A673 (cell line): ENCODE measurements around the gene HSPA6. TPM values are rescaled to one million over a fixed set of nuclear protein-coding genes. Genes with fewer than 3 reads are reported as not detected.
A peak's percentile ranks its signal among the peaks of the same experiment; 100 is the strongest.
"Not testable (repeated sequence)": the region's sequence is repeated elsewhere in the genome, so short reads cannot be mapped to it uniquely, and the experiment has no call there.

ENCODE experiments used
- Bru-seq: library from RNA; stranded (reverse); fragments of 400-500 nt; gene quantifications from one replicate; lab custom pipeline; 2021; lab: Mats Ljungman, UMichigan
- BruChase-seq, 2 experiments: library from RNA; stranded (reverse); fragments of 400-500 nt; gene quantifications; one replicate each; lab custom pipeline; 2021; lab: Mats Ljungman, UMichigan
- BruUV-seq: library from RNA; stranded (reverse); fragments of 400-500 nt; replicated peaks from 2 replicates; lab custom pipeline; 2021; lab: Mats Ljungman, UMichigan
- CTCF ChIA-PET: fragments of 300-600 bp; sonication (Branson Sonifier 250); formaldehyde crosslinking; loops from one replicate; lab custom pipeline; 2022; ENCODE audit warnings: antibody characterized with exemption; lab: Charles Lee
- POLR2A ChIA-PET: fragments of 300-600 bp; sonication (Branson Sonifier 250); formaldehyde crosslinking; loops from one replicate; lab custom pipeline; 2022; ENCODE audit warnings: antibody characterized with exemption; ENCODE audit not compliant: low non-redundant PET; lab: Charles Lee
- DNase-seq: peaks from one replicate; pipeline ENCODE4 v3.0.0-alpha.2; 2015; ENCODE audit warnings: low spot score
- H3K27ac ChIP-seq: fragments of 200-600 bp; sonication (generic); 2 replicates; pipeline ENCODE4 v1.5.1; 2016; ENCODE audit warnings: mixed run types, low read depth, mild to moderate bottlenecking, mixed read lengths, antibody characterized with exemption, low read length; ENCODE audit not compliant: poor library complexity, severe bottlenecking
- H3K27me3 ChIP-seq: fragments of 200-600 bp; sonication (generic); replicated peaks from 2 replicates; pipeline ENCODE4 v1.6.1; 2017; ENCODE audit warnings: mixed run types, low read depth, mild to moderate bottlenecking, mixed read lengths, antibody characterized with exemption, low read length; ENCODE audit not compliant: insufficient read depth, poor library complexity
- H3K36me3 ChIP-seq: fragments of 200-600 bp; sonication (generic); 2 replicates; pipeline ENCODE4 v1.6.1; 2016; ENCODE audit warnings: mixed run types, mild to moderate bottlenecking, mixed read lengths, antibody characterized with exemption, low read length; ENCODE audit not compliant: insufficient read depth, poor library complexity, severe bottlenecking
- H3K4me1 ChIP-seq: fragments of 200-600 bp; sonication (generic); 2 replicates; pipeline ENCODE4 v1.6.1; 2017; ENCODE audit warnings: mixed run types, mild to moderate bottlenecking, mixed read lengths, antibody characterized with exemption, low read length; ENCODE audit not compliant: insufficient read depth, poor library complexity, severe bottlenecking
- H3K4me3 ChIP-seq: fragments of 200-600 bp; sonication (generic); 2 replicates; pipeline ENCODE4 v1.5.1; 2016; ENCODE audit warnings: low read depth, mixed run types, mild to moderate bottlenecking, mixed read lengths, low read length; ENCODE audit not compliant: poor library complexity, severe bottlenecking
- H3K9me3 ChIP-seq: fragments of 200-600 bp; sonication (generic); 2 replicates; pipeline ENCODE4 v1.6.1; 2016; ENCODE audit warnings: mixed run types, low read depth, mild to moderate bottlenecking, mixed read lengths, antibody characterized with exemption, low read length; ENCODE audit not compliant: poor library complexity, severe bottlenecking
- EZH2 ChIP-seq: fragments of 200-600 bp; sonication (generic); IDR thresholded peaks from 2 replicates; pipeline ENCODE4 v1.6.1; 2017; ENCODE audit warnings: borderline replicate concordance, low read depth, mild to moderate bottlenecking, mixed read lengths, antibody characterized with exemption, low read length; ENCODE audit not compliant: poor library complexity, severe bottlenecking
- intact Hi-C: fragments of 100-400 bp; cut with micrococcal nuclease; formaldehyde crosslinking; loops from one replicate; pipeline ENCODE4 v1.10.0; 2022; ENCODE audit not compliant: unreplicated experiment
- long read RNA-seq: library from polyadenylated mRNA; stranded (forward); transcript quantifications from one replicate; pipeline ENCODE4 v2.0.0, GENCODE V29; 2022
- total RNA-seq: library from RNA; stranded (reverse); gene quantifications from 2 replicates; pipeline ENCODE4 v1.2.3, GENCODE V29; 2021
- TF ChIP-seq, protein P1 (sequence below): fragments of 300-800, 200-600 bp; sonication (generic); conservative IDR thresholded peaks from 2 replicates; pipeline ENCODE4 v1.5.1; 2017; ENCODE audit warnings: low read depth, mild to moderate bottlenecking, antibody characterized with exemption, low read length, moderate library complexity, mixed read lengths

The HSPA6 gene
- total RNA-seq (0.28 and 0.37 TPM in 2 replicates), Bru-seq, nascent RNA (not detected), BruChase-seq, experiment 1, labeled RNA remaining after a 2-hour chase (not detected), BruChase-seq, experiment 2, labeled RNA remaining after a 6-hour chase (not detected)
- long read RNA-seq: 0 reads

DNA sequence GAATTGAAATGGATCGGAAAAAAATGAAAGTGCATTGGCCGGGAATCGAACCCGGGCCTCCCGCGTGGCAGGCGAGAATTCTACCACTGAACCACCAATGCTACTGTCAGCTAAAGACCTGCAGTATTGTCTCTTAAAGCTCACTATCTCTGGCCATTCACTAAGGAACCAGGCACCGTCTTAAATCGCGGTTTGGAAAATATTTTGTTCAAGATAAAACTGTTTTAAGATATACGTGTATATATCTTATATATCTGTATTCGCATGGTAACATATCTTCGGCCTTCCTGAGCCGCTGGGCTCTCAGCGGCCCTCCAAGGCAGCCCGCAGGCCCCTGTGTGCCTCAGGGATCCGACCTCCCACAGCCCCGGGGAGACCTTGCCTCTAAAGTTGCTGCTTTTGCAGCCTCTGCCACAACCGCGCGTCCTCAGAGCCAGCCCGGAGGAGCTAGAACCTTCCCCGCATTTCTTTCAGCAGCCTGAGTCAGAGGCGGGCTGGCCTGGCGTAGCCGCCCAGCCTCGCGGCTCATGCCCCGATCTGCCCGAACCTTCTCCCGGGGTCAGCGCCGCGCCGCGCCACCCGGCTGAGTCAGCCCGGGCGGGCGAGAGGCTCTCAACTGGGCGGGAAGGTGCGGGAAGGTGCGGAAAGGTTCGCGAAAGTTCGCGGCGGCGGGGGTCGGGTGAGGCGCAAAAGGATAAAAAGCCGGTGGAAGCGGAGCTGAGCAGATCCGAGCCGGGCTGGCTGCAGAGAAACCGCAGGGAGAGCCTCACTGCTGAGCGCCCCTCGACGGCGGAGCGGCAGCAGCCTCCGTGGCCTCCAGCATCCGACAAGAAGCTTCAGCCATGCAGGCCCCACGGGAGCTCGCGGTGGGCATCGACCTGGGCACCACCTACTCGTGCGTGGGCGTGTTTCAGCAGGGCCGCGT, at the start of gene HSPA6:
Gene HSPA6, plus strand, starts transcription at position 724 of the 925 bp plus-strand sequence. Its CDS starts 119 bp downstream, at position 843.
- POLR2A ChIA-PET, CTCF ChIA-PET, H3K9me3 ChIP-seq, H3K27me3 ChIP-seq, H3K36me3 ChIP-seq, intact Hi-C loops, BruUV-seq, H3K4me1 ChIP-seq: not testable (repeated sequence)
- peak within 1 kb of the TSS; percentile 73 for H3K27ac ChIP-seq
- DNase-seq: peak; percentile 81
- peak within 1 kb of the TSS; percentile 68 for H3K4me3 ChIP-seq

DNA sequence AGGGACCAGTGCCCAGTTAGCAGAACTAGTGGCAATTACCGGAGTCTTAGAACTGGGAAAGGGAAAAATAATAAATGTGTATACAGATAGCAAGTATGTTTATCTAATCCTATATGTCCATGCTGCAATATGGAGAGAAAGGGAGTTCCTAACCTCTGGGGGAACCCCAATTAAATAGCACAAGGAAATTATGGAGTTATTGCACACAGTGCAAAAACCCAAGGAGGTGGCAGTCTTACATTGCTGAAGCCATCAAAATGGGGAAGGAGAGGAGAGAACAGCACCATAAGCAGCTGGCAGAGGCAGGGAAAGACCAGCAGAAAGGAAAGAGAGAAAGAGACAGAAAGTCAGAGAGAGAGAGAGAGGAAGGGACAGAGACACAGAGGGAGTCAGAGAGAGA, 46.6 kb upstream of the HSPA6 start:
- H3K27me3 ChIP-seq, CTCF ChIA-PET, intact Hi-C loops: not testable (repeated sequence)

DNA sequence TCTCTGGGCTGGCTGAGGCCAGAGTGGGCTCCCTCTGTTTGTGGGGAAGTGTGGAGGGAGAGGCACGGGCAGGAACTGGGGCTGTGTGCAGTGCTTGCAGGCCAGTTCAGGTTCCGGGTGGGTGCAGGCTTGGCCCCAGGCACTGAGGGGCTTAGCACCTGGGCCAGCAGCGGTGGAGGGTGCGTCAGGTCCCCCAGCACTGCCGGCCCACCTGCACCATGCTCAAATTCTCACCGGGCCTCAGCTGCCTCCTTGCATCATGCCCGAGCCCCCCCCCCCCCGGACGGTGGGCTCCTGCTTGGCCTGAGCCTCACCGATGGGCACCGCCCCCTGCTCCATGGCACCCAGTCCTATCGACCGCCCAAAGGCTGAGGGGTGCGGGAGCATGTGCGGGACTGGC, 45.4 kb upstream of the HSPA6 start:
- BruUV-seq: no TSS peak
- peaks cover 9% of the 10 kb centered on the region for H3K27me3 ChIP-seq
- H3K27ac ChIP-seq: no peak overlapping the region
- no peaks in the 10 kb centered on the region for H3K4me1 ChIP-seq
- no peaks in the 10 kb centered on the region for H3K9me3 ChIP-seq
- H3K4me3 ChIP-seq: no peak overlapping the region
- DNase-seq: no peak
- POLR2A ChIA-PET: no interaction called here
- no peaks in the 10 kb centered on the region for H3K36me3 ChIP-seq
- intact Hi-C loops: no loop called here
- TF ChIP-seq EZH2: no peak
- TF ChIP-seq, protein P1, sequence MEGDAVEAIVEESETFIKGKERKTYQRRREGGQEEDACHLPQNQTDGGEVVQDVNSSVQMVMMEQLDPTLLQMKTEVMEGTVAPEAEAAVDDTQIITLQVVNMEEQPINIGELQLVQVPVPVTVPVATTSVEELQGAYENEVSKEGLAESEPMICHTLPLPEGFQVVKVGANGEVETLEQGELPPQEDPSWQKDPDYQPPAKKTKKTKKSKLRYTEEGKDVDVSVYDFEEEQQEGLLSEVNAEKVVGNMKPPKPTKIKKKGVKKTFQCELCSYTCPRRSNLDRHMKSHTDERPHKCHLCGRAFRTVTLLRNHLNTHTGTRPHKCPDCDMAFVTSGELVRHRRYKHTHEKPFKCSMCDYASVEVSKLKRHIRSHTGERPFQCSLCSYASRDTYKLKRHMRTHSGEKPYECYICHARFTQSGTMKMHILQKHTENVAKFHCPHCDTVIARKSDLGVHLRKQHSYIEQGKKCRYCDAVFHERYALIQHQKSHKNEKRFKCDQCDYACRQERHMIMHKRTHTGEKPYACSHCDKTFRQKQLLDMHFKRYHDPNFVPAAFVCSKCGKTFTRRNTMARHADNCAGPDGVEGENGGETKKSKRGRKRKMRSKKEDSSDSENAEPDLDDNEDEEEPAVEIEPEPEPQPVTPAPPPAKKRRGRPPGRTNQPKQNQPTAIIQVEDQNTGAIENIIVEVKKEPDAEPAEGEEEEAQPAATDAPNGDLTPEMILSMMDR: no peak
- CTCF ChIA-PET: no interaction called here

More for the DNA sequence above, 46.6 kb upstream of the HSPA6 start:
- POLR2A ChIA-PET, H3K27ac ChIP-seq, H3K36me3 ChIP-seq, H3K4me3 ChIP-seq, H3K4me1 ChIP-seq, BruUV-seq, H3K9me3 ChIP-seq, DNase-seq: not testable (repeated sequence)

DNA sequence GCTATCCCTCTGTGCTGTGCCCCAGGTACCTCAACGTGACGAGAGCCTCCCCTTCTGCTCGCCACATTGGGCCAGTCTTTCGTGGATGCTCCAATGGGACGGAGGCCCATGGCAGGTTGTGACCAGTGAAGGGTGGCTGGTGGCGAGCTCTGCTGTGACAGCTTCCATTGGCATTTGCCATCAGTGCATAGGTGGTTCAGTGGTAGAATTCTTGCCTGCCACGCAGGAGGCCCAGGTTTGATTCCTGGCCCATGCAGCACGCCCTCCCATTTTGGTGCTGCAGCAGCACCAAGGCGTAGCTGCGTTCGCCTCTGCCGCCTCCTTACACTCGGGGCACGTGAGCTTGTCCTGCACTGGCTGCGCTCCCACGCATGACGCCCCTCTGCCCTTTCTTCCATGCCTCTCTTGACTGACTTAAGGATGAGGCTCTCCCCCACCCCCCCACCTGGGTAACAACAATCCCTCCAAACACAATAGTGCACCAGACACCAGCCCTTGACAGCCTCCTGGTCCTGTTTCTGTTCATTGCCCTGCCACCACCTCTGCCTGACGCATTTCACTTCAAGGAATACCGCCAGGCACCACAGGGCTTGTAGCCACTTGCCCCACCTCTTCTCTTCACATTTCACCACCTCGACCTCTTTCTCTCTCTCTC, 43.8 kb upstream of the HSPA6 start:
- intact Hi-C loops: no loop called here
- no peak overlapping the region for H3K4me3 ChIP-seq
- TF ChIP-seq, protein P1: no peak
- TF ChIP-seq EZH2: no peak
- no peak overlapping the region for H3K27ac ChIP-seq
- CTCF ChIA-PET: no interaction called here
- DNase-seq: no peak
- no TSS peak for BruUV-seq
- no peaks in the 10 kb centered on the region for H3K9me3 ChIP-seq
- POLR2A ChIA-PET: no interaction called here
- H3K27me3 ChIP-seq: peaks cover 9% of the 10 kb centered on the region
- no peaks in the 10 kb centered on the region for H3K36me3 ChIP-seq
- H3K4me1 ChIP-seq: no peaks in the 10 kb centered on the region
